Keratinocyte (primary cell): ENCODE results near the gene ANO7. TPM values are rescaled to one million over a fixed set of nuclear protein-coding genes. Genes with fewer than 3 reads are reported as not detected.

Experiments
- DNase-seq: peaks from one replicate; pipeline ENCODE4 v3.0.0-alpha.2; 2011; ENCODE audit warnings: low read depth, missing footprints, low spot score
- FAIRE-seq: peaks from 2 replicates; lab custom pipeline; 2011; peaks lifted over from hg19 to GRCh38; lab: Jason Lieb, UNC
- H2AFZ ChIP-seq: 2 replicates; pipeline ENCODE4 v1.6.0; 2012; ENCODE audit warnings: low read length, control low read depth, inconsistent platforms; ENCODE audit not compliant: control insufficient read depth
- H3K27ac ChIP-seq: 2 replicates; pipeline ENCODE4 v1.5.1; 2011; ENCODE audit warnings: low read length; ENCODE audit not compliant: control insufficient read depth, insufficient read depth
- H3K27me3 ChIP-seq: 3 replicates; pipeline ENCODE4 v1.6.0; 2011; ENCODE audit warnings: low read length; ENCODE audit not compliant: control insufficient read depth, insufficient read depth; ENCODE audit errors: extremely low read depth
- H3K36me3 ChIP-seq, 2 experiments: 2 replicates in 1 of 2; 3 replicates in 1 of 2; pipeline ENCODE4 v1.5.1; 2011; ENCODE audit warnings: low read length in 2 of 2, mild to moderate bottlenecking in 1 of 2; ENCODE audit not compliant: control insufficient read depth in 2 of 2, insufficient read depth in 2 of 2; ENCODE audit errors: extremely low read depth in 1 of 2
- H3K4me1 ChIP-seq: 3 replicates; pipeline ENCODE4 v1.5.1; 2011; ENCODE audit warnings: low read length; ENCODE audit not compliant: control insufficient read depth, insufficient read depth; ENCODE audit errors: extremely low read depth
- H3K4me2 ChIP-seq: 3 replicates; pipeline ENCODE4 v1.6.0; 2011; ENCODE audit warnings: low read depth, low read length; ENCODE audit not compliant: control insufficient read depth, insufficient read depth; ENCODE audit errors: extremely low read depth
- H3K4me3 ChIP-seq, 3 experiments: fragments of 200-600 bp in 1 of 3; sonication (generic) in 1 of 3; 2 replicates in 2 of 3; 3 replicates in 1 of 3; pipeline ENCODE4 v1.5.1; 2011 to 2016; ENCODE audit warnings: low read length in 3 of 3, mild to moderate bottlenecking in 3 of 3, control low read depth in 2 of 3, inconsistent platforms in 1 of 3, low read depth in 1 of 3, mixed read lengths in 1 of 3, mixed run types in 1 of 3, moderate library complexity in 1 of 3; ENCODE audit not compliant: control insufficient read depth in 2 of 3, insufficient read depth in 2 of 3; ENCODE audit errors: extremely low read depth in 1 of 3
- H3K79me2 ChIP-seq: 2 replicates; pipeline ENCODE4 v1.6.0; 2012; ENCODE audit warnings: low read length; ENCODE audit not compliant: control insufficient read depth, insufficient read depth
- H3K9ac ChIP-seq: 3 replicates; pipeline ENCODE4 v1.6.0; 2011; ENCODE audit warnings: low read length; ENCODE audit not compliant: control insufficient read depth, insufficient read depth; ENCODE audit errors: extremely low read depth
- H3K9me1 ChIP-seq: 3 replicates; pipeline ENCODE4 v1.6.0; 2011; ENCODE audit warnings: low read length; ENCODE audit not compliant: control insufficient read depth, insufficient read depth; ENCODE audit errors: extremely low read depth
- H3K9me3 ChIP-seq: 2 replicates; pipeline ENCODE4 v1.5.1; 2012; ENCODE audit warnings: low read depth, low read length; ENCODE audit not compliant: control insufficient read depth
- H4K20me1 ChIP-seq: 3 replicates; pipeline ENCODE4 v1.6.0; 2011; ENCODE audit warnings: low read length; ENCODE audit not compliant: control insufficient read depth, insufficient read depth; ENCODE audit errors: extremely low read depth
- CTCF ChIP-seq, 3 experiments: IDR thresholded peaks in 1 of 3; conservative IDR thresholded peaks in 1 of 3; optimal IDR thresholded peaks in 1 of 3; 2 replicates in 2 of 3; 3 replicates in 1 of 3; pipeline versions ENCODE3 to v1.5.1; 2011; ENCODE audit warnings: low read length in 3 of 3, mild to moderate bottlenecking in 3 of 3, moderate library complexity in 2 of 3, control low read depth in 1 of 3, inconsistent platforms in 1 of 3; ENCODE audit not compliant: insufficient read depth in 2 of 3; ENCODE audit errors: extremely low read depth in 1 of 3
- EZH2 ChIP-seq: IDR thresholded peaks from one replicate; pipeline ENCODE4 v1.6.1; 2012; ENCODE audit warnings: inconsistent platforms, mild to moderate bottlenecking, low read length, moderate library complexity
- dilution Hi-C: fragments of 300-500 bp; cut with MboI; formaldehyde crosslinking; loops from one replicate; pipeline ENCODE4 v1.7.0; 2020; ENCODE audit warnings: low sequenced_read_pairs; ENCODE audit not compliant: extremely low pct_ligation_motif_present
- polyA plus RNA-seq, 5 experiments: library from polyadenylated mRNA; depleted of rRNA in 3 of 5; stranded (reverse) in 3 of 5; stranded (forward) in 1 of 5; unstranded in 1 of 5; fragments of >200 nt; gene quantifications; 1 replicate in 1 of 5; 2 replicates in 3 of 5; 3 replicates in 1 of 5; pipeline versions ENCODE4 v1.2.1 to v1.2.3, GENCODE V29; 2011 to 2012; ENCODE audit warnings: missing spikeins in 2 of 5, low read depth in 1 of 5, low replicate concordance in 1 of 5

The ANO7 gene
- polyA plus RNA-seq, 1 donor (not counting 4 experiments of a cell fraction or from before 2014, with no cell fraction given): 0.14 TPM

GRCh38 chr2:241155936-241156335 is 32.5 kb upstream of the ANO7 start:
- H3K27ac ChIP-seq: no peak overlapping the region
- DNase-seq: no peak
- peaks cover 15% of the 10 kb centered on the region for H3K79me2 ChIP-seq
- H4K20me1 ChIP-seq: no peaks in the 10 kb centered on the region
- peaks cover 28 to 30% of the 10 kb centered on the region in 2 experiments for H3K36me3 ChIP-seq
- no peak overlapping the region for H3K9ac ChIP-seq
- no peak overlapping the region for H2AFZ ChIP-seq
- H3K27me3 ChIP-seq: no peaks in the 10 kb centered on the region
- no peaks in the 10 kb centered on the region for H3K9me3 ChIP-seq
- H3K4me3 ChIP-seq: no peak overlapping the region
- H3K9me1 ChIP-seq: no peaks in the 10 kb centered on the region
- dilution Hi-C loops: no loop called here
- TF ChIP-seq EZH2 (no peak), CTCF (optimal IDR thresholded peaks at IDR 0.05 in 1 of 3, IDR thresholded peaks at IDR 0.05 in 1 of 3, conservative IDR thresholded peaks at IDR 0.05 in 1 of 3; ENCODE audit: extremely low read depth in 1 of 3, insufficient read depth in 2 of 3, low read length in 3 of 3) (no peak)
- no peak overlapping the region for H3K4me2 ChIP-seq
- FAIRE-seq: no peak
- H3K4me1 ChIP-seq: peaks cover 5% of the 10 kb centered on the region

DNA sequence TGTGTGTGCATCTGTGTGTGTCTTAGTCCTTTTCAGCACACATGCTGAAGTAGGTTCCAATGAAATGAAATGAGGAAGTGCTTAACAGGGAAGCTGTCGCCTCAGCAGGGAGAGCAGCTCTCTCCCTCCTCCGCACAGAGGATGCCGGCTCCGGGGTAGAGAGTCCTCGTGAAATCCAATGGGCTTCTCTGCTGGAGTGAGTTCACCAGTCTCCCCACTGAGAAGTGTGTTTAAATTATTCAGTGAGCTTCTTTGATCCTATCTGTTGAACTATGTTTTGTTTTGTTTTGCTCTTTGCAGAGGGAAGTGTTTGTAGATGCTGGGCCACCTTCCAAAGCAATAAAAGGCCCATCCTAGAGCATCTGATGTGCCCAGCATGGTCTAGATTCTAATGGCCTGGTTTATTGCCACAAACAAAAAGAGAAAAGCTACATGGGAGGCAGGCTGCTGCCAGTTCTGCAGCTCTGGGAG is 31.5 kb upstream of the ANO7 start:
- no peak overlapping the region for H3K4me3 ChIP-seq
- FAIRE-seq (no peak), DNase-seq (no peak)
- no peaks in the 10 kb centered on the region for H4K20me1 ChIP-seq
- no peak overlapping the region for H3K4me2 ChIP-seq
- no peaks in the 10 kb centered on the region for H3K9me3 ChIP-seq
- no peaks in the 10 kb centered on the region for H3K4me1 ChIP-seq
- H3K27ac ChIP-seq: no peak overlapping the region
- no peaks in the 10 kb centered on the region for H3K9me1 ChIP-seq
- no peaks in the 10 kb centered on the region for H3K27me3 ChIP-seq
- peaks cover 4% of the 10 kb centered on the region for H3K79me2 ChIP-seq
- peaks cover 30 to 31% of the 10 kb centered on the region in 2 experiments for H3K36me3 ChIP-seq
- H3K9ac ChIP-seq: no peak overlapping the region
- dilution Hi-C loops: no loop called here
- H2AFZ ChIP-seq: no peak overlapping the region
- TF ChIP-seq CTCF (optimal IDR thresholded peaks at IDR 0.05 in 1 of 3, IDR thresholded peaks at IDR 0.05 in 1 of 3, conservative IDR thresholded peaks at IDR 0.05 in 1 of 3; ENCODE audit: extremely low read depth in 1 of 3, insufficient read depth in 2 of 3, low read length in 3 of 3): no peak
